ENCODE results near the gene KSR1.

- TF ChIP-seq CHD1 (IDR thresholded peaks at IDR 0.05; ENCODE audit: low read depth, low read length) (no peak), CTCF (IDR thresholded peaks at IDR 0.05; ENCODE audit: control extremely low read depth in 1 of 3, insufficient read depth in 1 of 3, low read depth in 1 of 3, low read length in 3 of 3) (no peak), NANOG (IDR thresholded peaks at IDR 0.05; ENCODE audit: insufficient read depth, low read depth, low read length, poor library complexity, severe bottlenecking) (no peak), BRCA1 (IDR thresholded peaks at IDR 0.05; ENCODE audit: low read depth, low read length) (no peak), USF2 (IDR thresholded peaks at IDR 0.05; ENCODE audit: low read length) (no peak)
These were observed 108.2 kb downstream of the KSR1 start for GRCh38 chr17:27564463-27564862.

Measured in H1 (cell line).